ENCODE results near the gene ALKBH1.

DNA sequence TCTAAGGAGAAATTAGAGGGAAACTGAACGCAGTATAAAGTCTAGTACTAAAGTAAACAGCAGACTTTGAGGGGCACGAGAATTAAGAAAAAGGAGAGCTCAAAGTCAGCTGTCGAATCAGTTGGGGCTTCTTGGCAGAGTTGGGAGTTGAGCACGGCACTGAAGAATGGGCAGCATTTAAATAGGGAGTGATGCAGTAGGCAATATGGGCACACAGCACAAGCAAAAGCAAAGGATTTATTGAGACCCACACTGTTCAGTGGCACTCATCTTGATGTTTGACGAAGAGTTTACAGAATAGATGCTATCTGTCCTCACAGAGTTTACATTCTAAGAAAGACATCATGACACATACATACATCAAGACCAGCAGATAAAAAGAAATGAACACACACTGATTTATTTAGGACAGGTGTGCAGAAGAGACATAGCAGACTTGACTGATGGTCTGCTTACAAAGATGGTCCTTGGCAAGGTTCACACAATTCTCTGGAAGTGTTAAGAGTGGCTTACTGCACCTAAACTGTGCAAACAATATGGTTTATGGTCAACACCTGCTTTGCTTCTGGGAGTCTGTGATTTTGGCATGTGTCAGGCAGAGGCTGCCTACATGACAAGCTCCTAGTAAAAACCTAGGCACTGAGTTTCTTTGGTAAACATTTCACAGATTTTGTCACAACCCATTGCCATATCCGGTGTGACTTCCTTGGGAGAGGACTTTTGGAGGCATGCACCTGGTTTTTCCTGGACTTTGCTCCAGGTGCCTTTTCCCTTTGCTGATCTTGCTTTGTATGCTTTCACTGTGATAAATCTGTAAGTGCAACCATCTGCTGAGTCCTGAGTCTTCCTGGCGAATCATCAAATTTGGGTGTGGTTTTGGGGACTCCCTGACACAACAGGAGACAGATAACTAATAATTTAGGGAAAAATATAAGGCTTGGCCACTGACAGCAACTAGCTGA is 26.3 kb downstream of the ALKBH1 start:
- no peak for TF ChIP-seq GATA2 (IDR thresholded peaks at IDR 0.05; ENCODE audit: low read depth, low read length)
- TF ChIP-seq GATA3 (IDR thresholded peaks at IDR 0.05; ENCODE audit: low read depth, low read length): no peak
